ENCODE results near the gene SLC7A1.

SLC7A1 gene

GRCh38 chr13:29489650-29490560 lies 105.6 kb downstream of the SLC7A1 start:
- DNase-seq (ENCODE audit: low read depth) = no peak

GRCh38 chr13:29487466-29488454 lies 107.7 kb downstream of the SLC7A1 start:
- no peak for DNase-seq (ENCODE audit: low read depth)

- DNase-seq (ENCODE audit: low read depth) = no peak
Observed at GRCh38 chr13:29486551-29486950, 108.9 kb downstream of the SLC7A1 start.

GRCh38 chr13:29484796-29485195 lies 110.7 kb downstream of the SLC7A1 start:
- DNase-seq (ENCODE audit: low read depth) = no peak

GRCh38 chr13:29484236-29484635 lies 111.3 kb downstream of the SLC7A1 start:
- no peak for DNase-seq (ENCODE audit: low read depth)

GRCh38 chr13:29483623-29484022 lies 111.9 kb downstream of the SLC7A1 start:
- no peak for DNase-seq (ENCODE audit: low read depth)

- no peak for DNase-seq (ENCODE audit: low read depth)
Observed at GRCh38 chr13:29483211-29483610, 112.3 kb downstream of the SLC7A1 start.

GRCh38 chr13:29482504-29482903 lies 113.0 kb downstream of the SLC7A1 start:
- no peak for DNase-seq (ENCODE audit: low read depth)

GRCh38 chr13:29481603-29482002 lies 113.9 kb downstream of the SLC7A1 start:
- no peak for DNase-seq (ENCODE audit: low read depth)

- DNase-seq (ENCODE audit: low read depth) = no peak
Observed at GRCh38 chr13:29480893-29481525, 114.5 kb downstream of the SLC7A1 start.

GRCh38 chr13:29479716-29480492 lies 115.6 kb downstream of the SLC7A1 start:
- no peak for DNase-seq (ENCODE audit: low read depth)

GRCh38 chr13:29476046-29476445 lies 119.4 kb downstream of the SLC7A1 start:
- DNase-seq (ENCODE audit: low read depth) = no peak

GRCh38 chr13:29474991-29475390 lies 120.5 kb downstream of the SLC7A1 start:
- DNase-seq (ENCODE audit: low read depth) = no peak

GRCh38 chr13:29473166-29473565 lies 122.3 kb downstream of the SLC7A1 start:
- no peak for DNase-seq (ENCODE audit: low read depth)

GRCh38 chr13:29472332-29472961 lies 123.0 kb downstream of the SLC7A1 start:
- peak; percentile 18 for DNase-seq (ENCODE audit: low read depth)

- no peak for DNase-seq (ENCODE audit: low read depth)
Observed at GRCh38 chr13:29471551-29471950, 123.9 kb downstream of the SLC7A1 start.

- DNase-seq (ENCODE audit: low read depth) = no peak
Observed at GRCh38 chr13:29465741-29466293, 129.7 kb downstream of the SLC7A1 start.

GRCh38 chr13:29464105-29464679 lies 131.3 kb downstream of the SLC7A1 start:
- no peak for DNase-seq (ENCODE audit: low read depth)

- no peak for DNase-seq (ENCODE audit: low read depth)
Observed at GRCh38 chr13:29459813-29460355, 135.6 kb downstream of the SLC7A1 start.

Measured in T follicular helper cell (primary cell).